Astrocyte of the spinal cord (primary cell): Measurements from ENCODE around the gene ZFHX3.

Source experiments
- DNase-seq: peaks from one replicate; pipeline ENCODE4 v3.0.0; 2011; ENCODE audit warnings: low read depth, low spot score
- H3K4me3 ChIP-seq: 2 replicates; pipeline ENCODE4 v1.5.1; 2011; ENCODE audit warnings: low read depth, mild to moderate bottlenecking, low read length, moderate library complexity
- CTCF ChIP-seq: IDR thresholded peaks from 2 replicates; pipeline ENCODE4 v1.5.1; 2012; ENCODE audit warnings: low read depth, mild to moderate bottlenecking, low read length, inconsistent platforms
- in situ Hi-C: cut with HindIII; loops from 2 replicates; pipeline ENCODE4 v1.10.0; 2017; ENCODE audit warnings: low sequenced_read_pairs

Gene ZFHX3

GRCh38 chr16:73023320-73023719 lies 24.6 kb downstream of the ZFHX3 start:
- no peak for DNase-seq
- in situ Hi-C loops, result no loop called here
- TF ChIP-seq CTCF, result no peak
- H3K4me3 ChIP-seq, result no peak overlapping the region

- no peak for DNase-seq
- H3K4me3 ChIP-seq, result no peak overlapping the region
- in situ Hi-C loops, result no loop called here
- peak; percentile 7 for TF ChIP-seq CTCF
Observed at GRCh38 chr16:73022534-73022933, 25.4 kb downstream of the ZFHX3 start.

GRCh38 chr16:73021866-73022495 lies 25.9 kb downstream of the ZFHX3 start:
- in situ Hi-C loops, result no loop called here
- no peak overlapping the region for H3K4me3 ChIP-seq
- no peak for DNase-seq
- no peak for TF ChIP-seq CTCF

GRCh38 chr16:73020409-73020884 lies 27.5 kb downstream of the ZFHX3 start:
- no peak for TF ChIP-seq CTCF
- peak; percentile 97 for DNase-seq
- no peak overlapping the region for H3K4me3 ChIP-seq
- in situ Hi-C loops, result no loop called here

- in situ Hi-C loops, result no loop called here
- no peak for TF ChIP-seq CTCF
- no peak overlapping the region for H3K4me3 ChIP-seq
- peak; percentile 84 for DNase-seq
Observed at GRCh38 chr16:73019457-73020362, 28.2 kb downstream of the ZFHX3 start.

- no peak overlapping the region for H3K4me3 ChIP-seq
- DNase-seq, result no peak
- TF ChIP-seq CTCF, result no peak
- in situ Hi-C loops, result no loop called here
Observed at GRCh38 chr16:73018821-73019456, 29.0 kb downstream of the ZFHX3 start.
